DMS79 (cell line): ENCODE data around the gene CCNY.

Experiments
- DNase-seq: peaks from one replicate; lab custom pipeline; 2025; lab: John Stamatoyannopoulos, UW

The CCNY gene

DNA sequence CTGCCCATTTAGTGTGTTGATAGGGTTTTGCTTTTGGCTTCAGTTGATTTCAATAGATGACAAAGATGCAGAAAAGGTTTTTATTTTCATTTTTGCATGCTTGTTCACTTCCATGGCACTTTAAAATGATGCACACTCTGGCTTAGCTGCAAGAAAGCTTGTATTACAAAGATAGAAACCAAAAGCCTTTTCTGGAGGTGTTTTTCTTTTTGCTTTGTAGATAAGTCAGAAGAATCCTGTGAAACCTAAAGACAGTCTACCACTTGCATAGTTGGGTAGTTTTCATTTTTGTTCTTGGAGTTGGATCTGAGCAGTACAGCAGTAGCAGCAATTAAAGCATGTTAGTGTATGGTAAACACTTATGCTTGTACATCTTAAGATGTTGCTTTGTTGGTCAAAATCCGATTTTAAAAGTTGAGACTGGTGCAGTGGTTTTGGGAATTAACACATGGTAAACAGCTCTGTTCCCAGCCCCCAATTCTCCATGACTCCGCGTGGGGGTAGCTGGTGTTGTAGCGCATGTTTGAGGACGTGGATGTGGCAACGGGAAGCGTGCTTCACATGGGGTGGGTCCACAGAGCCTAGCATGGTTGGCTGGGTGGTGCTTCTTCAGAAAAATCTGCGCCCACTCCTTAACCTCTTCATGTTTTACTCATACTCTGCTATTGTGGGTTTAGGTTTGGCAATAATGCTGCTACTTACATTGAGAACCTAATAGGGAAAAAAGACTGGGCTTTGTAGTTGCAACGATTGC lies 19.8 kb downstream of the CCNY start:
- DNase-seq: no peak

DNA sequence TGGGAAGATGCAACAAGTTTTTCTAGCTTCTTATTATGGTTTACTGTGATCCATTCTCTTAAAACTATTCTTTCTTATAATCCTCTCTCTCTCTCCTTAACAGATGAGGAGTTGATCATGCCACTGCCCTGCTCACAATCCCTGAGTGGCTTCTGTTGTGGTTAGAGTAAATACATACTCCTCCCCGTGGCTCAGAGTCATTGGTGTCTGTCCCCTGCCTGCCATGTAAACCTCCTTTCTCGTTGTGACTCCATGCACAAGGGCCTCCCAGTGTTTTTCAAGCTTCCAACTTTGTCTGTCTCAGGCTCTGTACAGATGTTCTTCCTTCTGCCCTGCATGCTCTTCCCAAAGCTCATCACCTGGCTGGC lies 20.4 kb downstream of the CCNY start:
- DNase-seq: no peak

DNA sequence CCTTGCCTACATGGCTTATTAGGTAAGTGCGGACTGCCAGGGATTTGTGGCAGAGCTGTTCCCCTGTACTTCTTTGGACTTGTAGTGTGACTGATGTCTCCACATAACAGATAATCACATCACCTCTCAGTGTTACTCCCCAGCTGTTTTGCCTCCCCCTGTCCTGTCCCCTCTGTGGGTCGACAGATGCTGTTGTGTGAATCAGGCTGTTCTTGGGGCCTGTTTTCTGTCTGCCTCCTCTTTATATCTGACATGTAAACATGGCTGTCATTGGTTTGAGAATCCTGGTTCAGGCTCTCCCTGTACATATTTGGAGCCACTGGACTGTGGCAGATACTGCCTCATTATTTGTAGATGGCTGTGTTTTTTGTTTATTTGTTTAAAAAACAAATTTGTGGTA lies 22.7 kb downstream of the CCNY start:
- no peak for DNase-seq

DNA sequence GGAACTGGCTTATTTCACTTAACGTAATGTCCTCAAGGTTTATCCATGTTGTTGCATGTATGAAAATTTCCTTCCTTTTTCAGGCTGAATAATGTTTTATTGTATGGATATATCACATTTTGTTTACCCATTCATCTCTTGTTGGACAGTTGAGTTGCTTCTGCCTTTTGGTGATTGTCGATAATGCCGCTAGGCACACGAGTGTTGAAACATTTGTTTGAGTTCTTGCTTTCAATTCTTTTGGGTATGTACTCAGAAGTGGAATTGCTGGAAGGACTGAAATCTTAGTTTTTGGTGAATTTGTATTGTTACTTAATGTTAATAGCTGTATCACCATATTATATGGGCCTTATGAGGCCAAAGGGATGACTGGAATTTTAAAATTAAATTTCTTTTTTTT lies 23.6 kb downstream of the CCNY start:
- no peak for DNase-seq

DNA sequence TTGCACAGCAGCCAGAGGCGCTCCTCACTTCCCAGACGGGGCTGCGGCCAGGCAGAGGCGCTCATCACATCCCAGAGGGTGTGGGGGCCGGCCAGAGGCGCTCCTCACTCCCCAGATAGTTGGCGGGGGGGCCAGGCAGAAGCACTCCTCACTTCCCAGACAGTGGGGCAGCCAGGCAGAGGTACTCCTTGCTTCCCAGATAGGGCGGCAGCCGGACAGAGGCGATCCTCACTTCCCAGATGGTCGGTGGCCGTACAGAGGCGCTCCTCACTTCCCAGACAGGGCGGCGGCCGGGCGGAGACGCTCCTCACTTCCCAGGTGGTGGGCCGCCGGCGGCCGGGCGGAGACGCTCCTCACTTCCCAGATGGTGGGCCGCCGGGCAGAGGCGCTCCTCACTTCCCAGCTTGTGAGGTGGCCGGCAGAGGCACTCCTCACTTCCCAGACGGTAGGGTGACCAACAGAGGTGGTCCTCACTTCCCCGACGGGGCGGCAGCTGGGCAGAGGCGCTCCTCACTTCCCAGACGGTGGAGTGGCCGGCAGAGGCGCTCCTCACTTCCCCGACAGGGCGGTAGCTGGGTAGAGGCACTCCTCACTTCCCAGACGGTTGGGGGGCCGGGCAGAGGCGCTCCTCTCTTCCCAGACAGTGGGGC lies 26.5 kb downstream of the CCNY start:
- DNase-seq: no peak

DNA sequence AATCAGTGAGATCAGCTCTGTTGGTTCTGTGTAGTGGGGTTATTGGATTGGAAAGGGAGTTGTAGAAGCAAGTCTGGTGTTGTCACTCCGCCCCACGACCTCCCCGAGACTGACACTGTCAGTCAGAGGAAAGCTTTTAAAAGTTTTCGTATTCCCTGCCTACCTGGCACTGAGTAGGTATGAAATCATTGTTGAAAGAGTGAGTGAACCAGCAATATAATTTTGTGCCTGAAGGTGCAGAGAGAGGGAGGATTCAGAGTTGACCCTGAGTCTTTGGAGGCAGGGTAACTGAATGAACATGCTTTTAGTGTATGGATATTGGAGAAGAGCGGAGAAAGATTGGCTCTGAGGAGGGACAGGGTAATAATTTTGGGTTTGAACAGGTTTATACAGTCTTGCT lies 27.3 kb downstream of the CCNY start:
- no peak for DNase-seq

DNA sequence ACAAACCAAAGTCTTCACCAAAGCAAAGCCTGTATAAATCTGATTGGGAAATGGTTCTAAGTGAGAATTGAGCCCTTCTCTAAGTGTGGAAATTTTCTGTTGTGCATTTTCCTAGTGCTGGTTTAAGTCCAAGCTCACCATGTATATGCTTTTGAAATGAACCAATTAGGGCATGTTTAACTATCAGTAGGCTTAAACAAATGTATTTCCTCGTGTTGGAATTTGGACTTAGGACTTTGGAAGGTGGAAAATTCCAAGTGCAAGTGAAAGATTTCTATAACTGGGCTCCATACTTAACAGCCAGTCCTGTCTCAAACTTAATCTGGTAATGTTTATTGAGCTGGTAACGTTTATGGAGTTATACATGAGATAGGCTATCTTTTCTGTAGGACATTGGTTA lies 28.5 kb downstream of the CCNY start:
- no peak for DNase-seq

DNA sequence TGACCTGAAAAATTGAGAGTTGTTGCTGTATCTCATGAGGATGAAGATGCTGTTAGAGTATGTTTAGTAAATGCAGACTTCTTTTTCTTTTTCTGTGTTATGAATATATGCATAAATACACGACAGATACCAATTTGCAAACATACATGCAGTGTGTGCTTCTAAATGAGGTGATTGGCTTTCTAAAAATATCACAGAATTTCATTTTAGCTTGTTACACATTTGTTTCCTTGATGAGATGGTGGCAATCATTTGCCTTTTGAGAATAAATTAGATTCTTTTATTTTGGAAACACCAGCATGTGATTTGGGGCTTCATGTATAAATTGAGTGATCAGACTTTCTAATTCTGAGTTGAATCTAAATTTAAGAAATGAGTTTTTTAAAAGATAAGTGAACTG lies 29.7 kb downstream of the CCNY start:
- DNase-seq: no peak

DNA sequence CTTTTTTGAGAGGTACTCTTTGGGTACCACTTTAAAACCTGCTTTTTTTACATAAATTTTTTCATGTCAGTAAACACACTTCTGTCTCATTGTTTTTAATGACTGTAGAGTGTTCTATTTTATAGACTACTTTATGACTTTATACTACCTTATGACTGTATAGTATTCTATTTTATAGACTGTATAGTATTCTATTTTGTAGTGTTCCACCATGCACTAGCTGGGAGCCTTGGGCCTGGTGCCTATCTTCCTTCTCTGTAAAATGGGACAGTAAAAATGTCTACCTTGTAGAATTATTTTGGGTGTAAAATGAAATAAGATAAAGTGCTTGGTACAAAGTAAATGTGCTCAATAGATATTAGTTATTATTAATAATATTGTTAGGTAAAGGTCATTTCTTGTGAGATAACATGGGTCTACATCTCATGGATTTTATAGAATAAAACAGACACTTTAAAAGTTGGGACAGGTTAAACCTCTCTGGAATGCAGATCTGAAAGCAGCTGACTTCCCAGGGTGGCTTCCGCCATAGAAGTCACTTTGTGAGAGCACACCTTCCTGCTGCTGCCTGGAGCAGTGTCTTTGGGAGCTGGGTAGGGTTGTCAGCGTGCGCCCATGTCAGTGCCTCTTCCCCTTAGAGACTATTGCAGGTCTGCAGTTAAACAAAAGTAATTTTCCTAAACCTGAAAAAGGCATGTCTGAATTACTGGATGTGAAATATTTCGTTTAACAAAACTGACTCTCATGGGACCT lies 31.0 kb downstream of the CCNY start:
- no peak for DNase-seq

DNA sequence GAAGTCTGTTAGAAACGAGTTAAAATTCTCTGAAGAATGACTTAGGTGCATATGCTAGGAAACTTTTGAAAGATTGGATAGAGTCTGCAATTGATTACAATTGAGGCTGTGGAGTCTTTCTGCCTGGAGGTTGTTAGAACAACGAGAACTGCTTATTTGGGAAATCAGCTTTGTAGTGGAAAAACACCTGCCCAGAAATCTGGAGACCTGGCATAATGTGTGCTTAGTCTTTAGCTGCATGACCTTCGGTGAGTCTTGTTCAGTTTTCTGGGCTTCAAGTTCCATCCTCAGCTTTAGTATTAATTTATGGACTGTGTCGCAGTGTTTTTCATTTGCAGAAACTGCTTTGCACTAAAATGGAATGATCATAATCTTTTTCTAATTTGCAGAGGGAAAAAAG lies 31.7 kb downstream of the CCNY start:
- no peak for DNase-seq

DNA sequence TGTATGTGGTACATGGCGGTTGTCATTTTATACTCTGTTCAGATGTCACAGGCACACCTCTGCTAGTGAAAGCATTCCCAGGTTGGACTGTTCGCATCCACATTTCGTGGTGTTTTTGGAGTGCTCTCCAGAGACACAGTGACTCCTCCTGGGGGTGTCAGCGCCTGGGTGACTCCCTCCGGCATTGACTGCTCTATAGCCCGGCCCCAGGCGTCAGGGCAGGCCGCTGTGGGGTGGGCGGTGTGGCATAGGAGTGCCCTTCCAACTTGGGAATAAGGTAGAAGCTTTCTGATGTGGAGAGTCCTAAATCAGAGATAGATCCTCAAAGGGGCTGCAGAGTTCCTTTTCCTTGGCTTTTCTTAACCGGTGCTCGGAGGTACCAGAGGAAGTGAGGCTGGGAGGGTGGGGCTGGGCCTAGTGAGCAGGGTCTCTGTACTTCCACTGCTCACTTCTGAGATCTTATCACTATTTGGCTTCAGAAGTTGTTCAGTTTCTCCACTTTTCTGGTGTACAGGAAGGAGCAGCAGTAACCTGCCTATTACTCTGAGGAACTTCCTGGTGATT lies 32.3 kb downstream of the CCNY start:
- DNase-seq: no peak

DNA sequence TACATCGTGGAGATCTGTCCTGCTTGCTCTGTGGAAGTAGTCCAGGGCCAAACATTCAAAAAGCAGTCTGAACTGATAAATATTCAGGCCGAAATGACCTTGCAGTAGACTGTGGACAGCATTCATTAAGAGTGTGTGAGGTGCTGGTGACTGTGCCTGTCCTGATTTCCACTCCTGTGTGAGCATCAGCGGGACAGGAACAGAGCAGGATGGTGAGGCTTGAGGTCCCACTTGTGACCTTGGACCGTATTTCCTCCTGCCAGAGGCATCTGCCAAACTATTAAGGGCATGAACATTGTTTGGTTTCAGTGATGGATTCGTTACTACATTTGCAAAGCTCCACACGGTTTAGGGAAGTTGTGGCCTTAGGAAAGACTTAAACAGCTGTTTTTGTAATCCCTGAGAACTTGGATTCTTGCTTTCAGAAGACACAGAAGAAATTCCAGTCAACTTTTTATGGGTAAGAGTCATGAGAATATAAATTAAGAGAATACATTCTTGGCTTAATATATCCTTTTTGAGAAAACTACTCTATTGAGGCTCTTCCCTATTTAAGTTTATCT lies 32.8 kb downstream of the CCNY start:
- DNase-seq: no peak

DNA sequence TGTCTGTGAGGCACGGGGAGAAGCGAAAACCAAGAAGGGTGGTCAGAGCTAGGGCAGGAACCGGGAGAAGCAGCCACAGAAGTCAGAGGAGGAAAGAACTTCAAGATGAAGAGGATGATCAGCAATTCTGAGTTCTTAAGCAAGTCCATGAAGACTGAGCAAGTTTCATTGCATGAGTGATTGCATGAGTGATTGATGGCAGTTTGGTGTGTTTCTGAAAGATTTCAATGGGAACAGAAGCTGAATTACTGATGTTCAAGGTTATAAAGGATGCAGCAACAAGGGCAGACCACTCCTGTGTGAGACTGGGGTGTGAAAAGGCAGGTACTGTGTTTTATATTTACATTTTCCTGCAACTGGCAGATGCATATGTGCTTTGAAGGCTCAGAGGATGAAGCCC lies 35.4 kb downstream of the CCNY start:
- DNase-seq: no peak

DNA sequence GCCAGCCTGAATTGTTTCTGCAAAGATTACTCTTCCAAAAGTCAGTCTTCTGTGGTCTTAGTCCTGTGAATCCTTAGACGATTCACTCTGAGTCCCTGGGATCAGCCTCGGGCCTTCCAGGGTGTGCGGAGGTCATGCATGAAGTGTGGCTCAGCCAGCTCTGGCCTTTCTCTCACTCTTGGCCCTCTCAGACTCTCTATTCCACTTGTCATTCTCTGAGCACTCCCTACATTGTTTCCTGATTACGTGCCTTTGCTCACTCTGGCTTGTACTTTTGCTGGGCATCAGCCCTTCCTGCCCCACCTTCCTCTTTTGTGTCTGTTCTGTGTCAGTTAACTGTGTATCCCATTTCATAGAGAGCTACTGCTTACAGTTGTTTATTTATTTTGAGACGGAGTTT lies 36.0 kb downstream of the CCNY start:
- no peak for DNase-seq

DNA sequence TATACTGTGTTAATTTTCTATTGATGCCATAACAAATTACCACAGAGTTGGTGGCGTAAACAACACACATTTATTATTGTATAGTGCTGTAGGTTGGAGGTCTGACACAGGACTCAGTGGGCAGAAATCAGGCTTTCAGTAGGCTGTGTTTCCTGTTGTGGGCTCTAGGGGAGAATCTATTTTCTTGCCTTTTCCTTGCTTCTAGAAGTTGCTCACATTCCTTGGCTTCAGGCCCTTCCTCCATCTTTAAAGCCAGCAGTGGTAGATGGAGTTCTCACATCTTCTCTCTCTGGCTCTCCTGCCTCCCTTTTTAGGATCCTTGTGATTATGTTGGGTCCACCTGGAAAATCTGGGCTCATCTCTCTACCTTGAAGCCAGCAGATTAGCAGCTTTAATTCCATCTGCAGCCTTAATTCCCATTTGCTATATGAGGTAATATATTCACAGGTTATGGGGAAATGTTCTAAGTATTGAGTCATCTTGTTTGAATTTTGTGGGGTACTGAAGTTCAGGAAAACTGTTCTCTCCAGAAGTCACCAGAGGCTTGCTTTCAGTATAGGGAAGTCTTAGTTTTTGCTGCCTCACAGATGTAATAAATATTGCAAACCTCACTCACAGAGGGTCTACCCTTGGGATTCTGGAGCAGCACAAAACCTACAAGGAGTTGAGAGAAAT lies 38.9 kb downstream of the CCNY start:
- DNase-seq: no peak

DNA sequence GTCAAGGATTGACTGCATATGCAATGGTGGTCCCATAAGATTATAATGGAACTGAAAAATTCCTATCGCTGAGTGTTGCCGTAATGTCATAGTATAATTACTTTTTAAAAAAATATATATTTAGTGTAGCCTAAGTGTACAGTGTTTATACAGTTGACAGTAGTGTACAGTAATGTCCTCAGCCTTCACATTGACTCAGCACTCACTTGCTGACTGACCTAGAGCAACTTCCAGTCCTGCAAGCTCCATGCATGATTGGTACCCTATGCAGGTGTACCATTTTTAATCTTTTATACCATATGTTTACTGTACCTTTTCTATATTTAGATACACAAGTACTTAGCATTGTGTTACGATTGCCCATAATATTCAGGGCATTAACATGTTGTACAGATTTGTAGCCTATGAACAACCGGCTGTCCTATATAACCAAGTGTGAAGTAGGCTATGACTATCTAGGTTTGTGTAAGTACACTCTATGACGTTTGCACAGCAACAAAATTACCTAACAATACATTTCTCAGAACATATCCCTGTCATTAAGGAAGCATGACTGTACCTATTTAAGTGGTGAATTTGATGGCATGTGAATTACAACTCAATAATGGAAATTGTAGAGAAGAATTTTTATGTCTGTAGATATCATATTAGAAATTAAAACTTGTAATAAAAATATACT lies 40.9 kb downstream of the CCNY start:
- no peak for DNase-seq

DNA sequence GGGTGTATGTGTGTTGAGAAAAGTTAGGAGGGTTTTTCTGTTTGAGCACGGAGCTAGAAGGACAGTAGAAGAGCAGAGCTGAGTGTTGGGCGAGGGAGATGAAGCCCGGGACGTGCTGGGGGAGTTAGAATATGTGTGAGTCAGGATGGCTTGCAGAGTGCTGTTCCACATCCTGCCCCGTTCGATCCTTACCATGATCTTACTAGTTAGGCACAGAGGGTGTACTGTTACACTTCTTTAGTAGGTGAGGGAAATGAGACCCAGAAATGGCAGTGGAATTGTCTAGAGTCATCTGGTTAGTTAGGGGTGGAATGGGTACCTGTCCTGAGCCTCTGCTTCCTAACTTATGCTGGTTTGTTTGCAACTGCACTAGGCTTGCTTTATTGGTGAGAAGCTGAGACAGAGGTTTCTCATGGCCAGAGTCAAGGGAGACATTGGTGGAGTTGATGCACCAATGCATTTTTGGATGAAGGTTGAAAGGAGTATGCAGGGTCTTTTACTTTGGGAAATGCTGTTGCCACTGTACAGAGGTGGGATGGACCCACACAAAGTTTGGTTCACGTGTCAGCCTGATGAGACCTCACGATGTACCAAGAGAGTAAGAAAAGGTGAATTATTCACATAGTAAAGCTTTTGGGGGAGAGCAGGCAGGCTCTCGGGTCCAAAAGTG lies 42.4 kb downstream of the CCNY start:
- no peak for DNase-seq

DNA sequence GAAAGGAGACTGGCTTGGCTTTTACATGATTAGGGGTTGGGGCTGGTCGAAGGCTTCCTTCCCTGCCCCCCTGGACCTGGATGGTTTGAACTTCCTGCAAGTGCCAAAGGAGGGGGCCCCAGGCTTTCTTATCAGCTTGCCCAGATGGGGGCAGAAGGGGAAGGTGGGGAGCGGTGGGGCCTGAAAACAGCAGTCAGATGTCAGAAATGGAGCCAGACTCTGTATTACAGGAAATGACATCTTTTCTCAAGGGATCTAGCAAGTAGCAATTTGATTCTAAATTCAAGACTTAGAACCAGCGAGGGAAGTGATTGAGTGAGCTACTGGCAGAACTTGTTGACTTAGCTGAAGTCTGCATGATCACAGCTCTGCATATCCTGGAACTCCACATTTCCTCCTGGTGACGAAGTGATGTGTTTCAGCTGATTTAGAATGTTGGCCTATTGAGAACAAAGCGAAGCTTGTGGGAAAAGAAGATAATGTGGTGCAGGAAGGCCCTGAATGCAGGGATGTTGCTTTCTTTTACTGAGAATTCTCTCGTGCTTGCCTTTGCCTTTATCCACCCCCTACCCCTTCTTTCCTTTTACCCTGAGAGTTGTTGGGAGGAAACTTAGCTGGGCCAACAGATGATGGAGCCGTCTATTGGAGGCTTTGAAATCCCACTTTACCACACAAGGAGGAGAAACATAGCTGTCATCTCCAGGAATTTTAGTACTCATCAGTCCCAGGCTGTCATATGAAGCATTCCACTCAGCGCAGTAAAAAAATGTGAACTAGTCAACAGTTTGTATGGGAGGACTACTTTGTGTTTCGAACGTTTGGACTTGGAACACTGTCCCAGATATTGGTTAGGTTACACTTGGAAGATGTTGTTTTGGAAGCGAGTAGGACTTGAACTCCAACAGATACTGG lies 43.2 kb downstream of the CCNY start:
- DNase-seq: no peak

DNA sequence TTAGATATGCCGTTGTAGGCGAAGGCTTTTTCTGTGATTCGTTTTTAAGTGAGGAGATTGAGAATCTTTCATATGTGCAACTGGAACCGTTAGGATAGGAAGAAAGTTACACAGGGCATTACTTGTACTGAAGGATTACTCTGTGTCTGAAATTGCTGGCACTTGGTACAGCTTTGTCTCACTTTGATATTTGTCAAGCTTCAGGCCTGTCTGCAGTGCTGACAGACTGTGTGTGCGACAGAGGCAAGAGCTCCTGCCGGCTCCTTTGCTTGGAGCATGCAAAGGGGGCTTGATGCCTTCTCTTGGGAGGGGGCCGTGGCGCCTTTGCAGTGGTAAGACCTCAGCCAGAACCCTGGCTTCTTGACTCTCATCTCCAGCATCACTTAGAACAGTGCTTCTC lies 45.8 kb downstream of the CCNY start:
- no peak for DNase-seq
